ENCODE measurements around the gene COX6B2. TPM values are rescaled to one million over a fixed set of nuclear protein-coding genes. Genes with fewer than 3 reads are reported as not detected.

Gene COX6B2
- total and polyA plus RNA-seq, 7 donors: 0.04 TPM; not detected in 6

DNA sequence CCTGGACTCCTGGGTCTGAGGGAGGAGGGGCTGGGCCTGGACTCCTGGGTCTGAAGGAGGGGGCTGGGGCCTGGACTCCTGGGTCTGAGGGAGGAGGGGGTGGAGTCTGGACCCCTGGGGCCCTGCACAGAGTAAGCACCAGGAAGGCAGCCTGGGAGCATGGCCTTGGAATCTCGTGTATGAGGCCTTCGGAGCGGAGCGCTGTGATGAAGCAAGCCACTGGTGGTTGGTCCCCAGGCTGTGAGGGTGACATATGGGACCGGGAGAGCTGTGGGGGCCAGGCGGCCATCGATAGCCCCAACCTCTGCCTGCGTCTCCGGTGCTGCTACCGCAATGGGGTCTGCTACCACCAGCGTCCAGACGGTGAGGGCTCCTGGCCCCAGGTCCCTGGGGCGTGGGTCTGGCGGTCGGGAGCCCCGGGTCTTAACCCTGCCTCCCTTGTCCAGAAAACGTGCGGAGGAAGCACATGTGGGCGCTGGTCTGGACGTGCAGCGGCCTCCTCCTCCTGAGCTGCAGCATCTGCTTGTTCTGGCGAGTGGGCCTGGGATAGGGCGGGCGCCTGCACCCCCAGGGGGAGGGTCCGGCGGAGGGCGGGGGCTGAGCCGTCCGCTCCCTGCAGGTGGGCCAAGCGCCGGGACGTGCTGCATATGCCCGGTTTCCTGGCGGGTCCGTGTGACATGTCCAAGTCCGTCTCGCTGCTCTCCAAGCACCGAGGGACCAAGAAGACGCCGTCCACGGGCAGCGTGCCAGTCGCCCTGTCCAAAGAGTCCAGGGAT, 23.0 kb upstream of the COX6B2 start:
- H3K27me3 ChIP-seq (ENCODE audit: insufficient read depth in 3 of 3, low read length in 2 of 3): peaks cover 0 to 41% (median 19%) of the 10 kb centered on the region in 3 donors

DNA sequence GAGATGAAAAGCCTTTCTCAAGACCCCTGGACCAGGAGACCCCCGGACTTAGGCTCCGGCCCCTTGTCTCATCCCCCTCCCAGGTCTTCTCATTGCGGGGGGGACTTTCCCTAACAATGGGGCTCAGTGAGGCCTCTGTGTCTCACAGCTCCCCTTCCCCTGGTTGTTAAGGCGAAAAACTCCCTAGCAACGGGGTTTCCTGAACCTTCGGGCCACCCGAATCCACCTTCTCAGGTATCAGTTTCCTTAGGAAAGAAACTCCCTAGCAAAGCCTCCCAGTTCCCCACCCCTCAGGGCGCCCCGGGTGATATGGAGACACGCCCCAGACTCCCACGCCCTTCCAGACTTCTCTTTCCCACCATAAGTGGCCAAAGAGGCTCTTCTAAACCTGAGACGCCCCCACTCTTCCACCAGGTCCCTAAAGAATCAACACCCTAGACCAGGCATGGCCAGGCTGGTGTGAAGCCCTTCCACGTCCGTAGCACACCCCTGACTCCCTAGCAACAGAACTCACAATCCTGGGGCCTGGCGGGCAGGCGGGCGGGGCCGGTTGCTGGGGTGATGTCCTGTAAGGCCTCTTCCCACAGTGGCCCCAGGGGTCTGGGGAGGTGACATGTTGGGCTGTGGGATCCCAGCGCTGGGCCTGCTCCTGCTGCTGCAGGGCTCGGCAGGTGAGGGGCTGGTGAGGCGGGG, 21.9 kb upstream of the COX6B2 start, which contains the start of gene TMEM190:
TSS of gene TMEM190 (plus strand) at position 586 of the 693 bp plus-strand sequence. CDS start at position 614, 28 bp downstream.
- intact Hi-C loops (cut with DNase I): no loop called here

More for the DNA sequence above, 23.0 kb upstream of the COX6B2 start:
- H3K4me3 ChIP-seq: no peak overlapping the region
- 13 to 14% (median 14%) methylated on average over 42 to 43 of the region's 43 CpGs for WGBS, 3 donors
- H3K4me1 ChIP-seq: no peaks in the 10 kb centered on the region
- DNase-seq (no peak), ATAC-seq (peak in 2 of 4 donors; percentile 14 to 27)
- H3K9me3 ChIP-seq: no peaks in the 10 kb centered on the region
- intact Hi-C loops (cut with DNase I): no loop called here
- no peaks in the 10 kb centered on the region for H3K36me3 ChIP-seq (ENCODE audit: insufficient read depth in 1 of 2, low read depth in 1 of 2)
- H3K27ac ChIP-seq: no peak overlapping the region
- TF ChIP-seq, protein P1, sequence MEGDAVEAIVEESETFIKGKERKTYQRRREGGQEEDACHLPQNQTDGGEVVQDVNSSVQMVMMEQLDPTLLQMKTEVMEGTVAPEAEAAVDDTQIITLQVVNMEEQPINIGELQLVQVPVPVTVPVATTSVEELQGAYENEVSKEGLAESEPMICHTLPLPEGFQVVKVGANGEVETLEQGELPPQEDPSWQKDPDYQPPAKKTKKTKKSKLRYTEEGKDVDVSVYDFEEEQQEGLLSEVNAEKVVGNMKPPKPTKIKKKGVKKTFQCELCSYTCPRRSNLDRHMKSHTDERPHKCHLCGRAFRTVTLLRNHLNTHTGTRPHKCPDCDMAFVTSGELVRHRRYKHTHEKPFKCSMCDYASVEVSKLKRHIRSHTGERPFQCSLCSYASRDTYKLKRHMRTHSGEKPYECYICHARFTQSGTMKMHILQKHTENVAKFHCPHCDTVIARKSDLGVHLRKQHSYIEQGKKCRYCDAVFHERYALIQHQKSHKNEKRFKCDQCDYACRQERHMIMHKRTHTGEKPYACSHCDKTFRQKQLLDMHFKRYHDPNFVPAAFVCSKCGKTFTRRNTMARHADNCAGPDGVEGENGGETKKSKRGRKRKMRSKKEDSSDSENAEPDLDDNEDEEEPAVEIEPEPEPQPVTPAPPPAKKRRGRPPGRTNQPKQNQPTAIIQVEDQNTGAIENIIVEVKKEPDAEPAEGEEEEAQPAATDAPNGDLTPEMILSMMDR (IDR thresholded peaks at IDR 0.05): no peak

DNA sequence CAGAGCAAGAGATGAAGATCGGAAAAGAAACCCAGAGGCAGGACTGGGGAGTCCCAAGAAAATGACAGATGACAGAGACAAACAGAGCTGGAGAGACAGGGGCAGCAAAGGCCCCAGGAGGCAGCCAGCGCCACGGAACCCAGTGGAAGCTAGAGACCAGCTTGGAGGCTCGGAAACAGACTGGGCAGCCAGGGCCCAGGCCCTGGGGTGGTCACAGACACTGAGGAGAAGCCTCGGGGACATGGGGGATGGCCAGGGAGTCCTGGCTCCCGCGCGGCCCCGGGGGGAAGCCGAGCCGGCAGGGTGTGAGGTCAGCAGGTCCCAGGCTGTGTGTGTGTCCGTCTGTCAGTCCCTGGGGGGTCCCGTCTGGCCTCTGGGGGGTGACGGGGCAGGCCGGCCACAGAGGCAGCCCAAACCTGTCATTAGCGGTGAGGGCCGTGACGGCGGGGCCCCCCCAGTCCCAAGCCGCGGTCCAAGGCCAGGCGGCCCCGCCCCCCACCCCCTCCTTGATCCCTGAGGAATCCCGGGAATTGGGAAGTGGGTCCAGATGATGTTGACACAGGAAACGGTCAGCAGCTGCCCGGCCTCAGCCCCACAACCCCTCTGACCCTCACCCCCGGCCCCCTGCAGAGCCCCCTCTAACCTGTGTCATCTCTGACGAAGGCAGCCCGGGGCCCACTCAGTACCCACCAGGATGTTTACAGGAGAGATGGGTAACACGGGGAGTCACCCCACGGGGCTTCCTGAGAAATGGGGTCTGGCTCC, 19.7 kb upstream of the COX6B2 start:
- DNase-seq (no peak), ATAC-seq (no peak)
- Histone ChIP-seq H3K27me3 (ENCODE audit: insufficient read depth in 3 of 3, low read length in 2 of 3) (peaks cover 0 to 71% (median 37%) of the 10 kb centered on the region in 3 donors), H3K36me3 (ENCODE audit: insufficient read depth in 1 of 2, low read depth in 1 of 2) (no peaks in the 10 kb centered on the region), H3K27ac (no peak overlapping the region), H3K4me3 (no peak overlapping the region), H3K9me3 (no peaks in the 10 kb centered on the region), H3K4me1 (no peaks in the 10 kb centered on the region)
- TF ChIP-seq, protein P1 (IDR thresholded peaks at IDR 0.05): no peak
- 8 to 12% (median 12%) methylated on average over 23 to 31 of the region's 31 CpGs for WGBS, 3 donors
- intact Hi-C loops (cut with DNase I): no loop called here

More for the DNA sequence above, 21.9 kb upstream of the COX6B2 start, which contains the start of gene TMEM190:
- Histone ChIP-seq H3K4me1 (no peaks in the 10 kb centered on the region), H3K4me3 (no peak within 1 kb of the TSS), H3K9me3 (no peaks in the 10 kb centered on the region), H3K36me3 (ENCODE audit: insufficient read depth in 1 of 2, low read depth in 1 of 2) (no peaks in the 10 kb centered on the region), H3K27me3 (ENCODE audit: insufficient read depth in 3 of 3, low read length in 2 of 3) (peaks cover 0 to 51% (median 23%) of the 10 kb centered on the region in 3 donors), H3K27ac (no peak within 1 kb of the TSS)
- 64 to 73% (median 65%) methylated on average over 21 of the region's 21 CpGs for WGBS, 3 donors
- ATAC-seq (no peak), DNase-seq (no peak)
- TF ChIP-seq, protein P1 (IDR thresholded peaks at IDR 0.05): no peak

DNA sequence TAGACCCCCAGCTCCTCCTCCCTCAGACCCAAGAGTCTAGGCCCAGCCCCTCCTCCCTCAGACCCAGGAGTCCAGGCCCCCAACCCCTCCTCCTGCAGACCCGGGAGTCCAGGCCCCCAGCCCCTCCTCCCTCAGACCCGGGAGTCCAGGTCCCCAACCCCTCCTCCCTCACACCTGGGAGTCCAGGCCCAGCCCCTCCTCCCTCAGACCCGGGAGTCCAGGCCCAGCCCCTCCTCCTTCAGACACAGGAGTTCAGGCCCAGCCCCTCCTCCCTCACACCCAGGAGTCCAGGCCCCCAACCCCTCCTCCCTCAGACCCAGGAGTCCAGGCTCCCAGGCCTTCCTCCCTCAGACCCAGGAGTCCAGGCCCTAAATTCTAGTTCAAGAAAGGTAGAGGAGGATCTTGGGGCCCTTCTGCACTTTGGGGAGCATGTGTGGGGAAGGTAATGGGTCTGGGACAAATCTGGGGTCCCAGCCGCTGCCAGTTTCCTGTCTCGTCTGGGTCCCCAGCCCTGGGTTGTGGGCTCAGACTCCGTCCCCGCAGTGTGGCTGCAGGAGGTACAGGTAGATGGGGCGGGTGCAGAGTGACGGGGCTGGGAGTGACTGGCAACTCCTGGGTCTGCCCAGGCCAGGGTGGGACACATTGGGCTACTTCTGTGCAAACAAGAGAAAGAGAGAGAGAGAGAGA, 18.9 kb upstream of the COX6B2 start:
- no peak overlapping the region for H3K4me3 ChIP-seq
- intact Hi-C loops (cut with DNase I): no loop called here
- TF ChIP-seq, protein P1 (IDR thresholded peaks at IDR 0.05): no peak
- ATAC-seq: no peak
- WGBS, 3 donors: 57 to 66% (median 64%) methylated on average over 8 to 9 of the region's 9 CpGs
- H3K27ac ChIP-seq: no peak overlapping the region
- no peak for DNase-seq
- peaks cover 0 to 79% (median 40%) of the 10 kb centered on the region in 3 donors for H3K27me3 ChIP-seq (ENCODE audit: insufficient read depth in 3 of 3, low read length in 2 of 3)
- no peaks in the 10 kb centered on the region for H3K4me1 ChIP-seq
- H3K36me3 ChIP-seq (ENCODE audit: insufficient read depth in 1 of 2, low read depth in 1 of 2): no peaks in the 10 kb centered on the region
- no peaks in the 10 kb centered on the region for H3K9me3 ChIP-seq
